PC-3 (cell line): ENCODE data around the gene METTL9. TPM values are rescaled to one million over a fixed set of nuclear protein-coding genes. Genes with fewer than 3 reads are reported as not detected.
"Not testable (repeated sequence)": the region's sequence is repeated elsewhere in the genome, so short reads cannot be mapped to it uniquely, and the experiment has no call there.

ENCODE experiments used
- ATAC-seq: fragments of 200-7000 bp; cut with Tn5 transposase; 2 replicates; pipeline ENCODE4 v1.9.1; 2020; ENCODE audit warnings: mild to moderate bottlenecking, moderate library complexity
- BruUV-seq: library from RNA; stranded (reverse); fragments of 400-500 nt; replicated peaks from 2 replicates; lab custom pipeline; 2021; lab: Mats Ljungman, UMichigan
- CTCF ChIA-PET: fragments of 300-600 bp; sonication (Branson Sonifier 250); formaldehyde crosslinking; loops from one replicate; lab custom pipeline; 2022; ENCODE audit warnings: antibody characterized with exemption; lab: Charles Lee
- POLR2A ChIA-PET: fragments of 300-600 bp; sonication (Branson Sonifier 250); formaldehyde crosslinking; loops from one replicate; lab custom pipeline; 2022; ENCODE audit warnings: antibody characterized with exemption; ENCODE audit not compliant: unreplicated experiment; lab: Charles Lee
- DNase-seq: peaks from one replicate; pipeline ENCODE4 v3.0.0-alpha.2; 2015
- H2AFZ ChIP-seq: fragments of 300-600 bp; sonication (generic); 2 replicates; pipeline ENCODE4 v1.6.0; 2016; ENCODE audit warnings: antibody characterized with exemption, low read length
- H3F3A ChIP-seq: fragments of 300-600 bp; sonication (generic); one replicate; pipeline ENCODE4 v1.6.0; 2017; ENCODE audit warnings: antibody characterized with exemption, low read length, control low read depth, mild to moderate bottlenecking; ENCODE audit not compliant: unreplicated experiment
- H3K27ac ChIP-seq: fragments of 300-600 bp; sonication (generic); 2 replicates; pipeline ENCODE4 v1.5.1; 2016; ENCODE audit warnings: mild to moderate bottlenecking, low read length
- H3K27me3 ChIP-seq: fragments of 300-600 bp; sonication (generic); 2 replicates; pipeline ENCODE4 v1.6.1; 2016; ENCODE audit warnings: low read length, mixed read lengths
- H3K36me3 ChIP-seq: fragments of 300-600 bp; sonication (generic); 2 replicates; pipeline ENCODE4 v1.6.1; 2016; ENCODE audit warnings: low read depth, mixed run types, low read length, mixed read lengths
- H3K4me1 ChIP-seq: fragments of 300-600 bp; sonication (generic); 2 replicates; pipeline ENCODE4 v1.5.1; 2016; ENCODE audit warnings: low read length; ENCODE audit not compliant: insufficient read depth
- H3K4me2 ChIP-seq: fragments of 300-600 bp; sonication (generic); 2 replicates; pipeline ENCODE4 v1.6.0; 2016; ENCODE audit warnings: low read length
- H3K4me3 ChIP-seq: fragments of 300-600 bp; sonication (generic); 2 replicates; pipeline ENCODE4 v1.5.1; 2016; ENCODE audit warnings: mild to moderate bottlenecking, low read length, mixed read lengths
- H3K79me2 ChIP-seq: fragments of 300-600 bp; sonication (generic); 2 replicates; pipeline ENCODE4 v1.6.1; 2017; ENCODE audit warnings: low read length, mixed read lengths
- H3K9ac ChIP-seq: fragments of 300-600 bp; sonication (generic); 2 replicates; pipeline ENCODE4 v1.6.0; 2016; ENCODE audit warnings: mild to moderate bottlenecking, low read length
- H3K9me2 ChIP-seq: fragments of 300-600 bp; sonication (generic); replicated peaks from 2 replicates; pipeline ENCODE4 v1.6.1; 2016; ENCODE audit warnings: mixed run types, low read length, mixed read lengths
- H3K9me3 ChIP-seq: fragments of 300-600 bp; sonication (generic); 2 replicates; pipeline ENCODE4 v1.6.1; 2016; ENCODE audit warnings: low read length, mixed read lengths
- H4K20me1 ChIP-seq: fragments of 300-600 bp; sonication (generic); 2 replicates; pipeline ENCODE4 v1.6.1; 2016; ENCODE audit warnings: low read length, mixed read lengths
- EZH2 ChIP-seq: fragments of 300-600 bp; sonication (generic); IDR thresholded peaks from one replicate; pipeline ENCODE4 v1.6.1; 2017; ENCODE audit warnings: antibody characterized with exemption, mild to moderate bottlenecking, low read length; ENCODE audit not compliant: unreplicated experiment
- EZH2phosphoT487 ChIP-seq: fragments of 300-600 bp; sonication (generic); IDR thresholded peaks from 2 replicates; pipeline ENCODE4 v1.6.1; 2018; ENCODE audit warnings: mild to moderate bottlenecking, antibody characterized with exemption, low read length, borderline replicate concordance
- intact Hi-C: fragments of 100-400 bp; cut with micrococcal nuclease; formaldehyde crosslinking; loops from 2 replicates; pipeline ENCODE4 v1.9.0; 2023
- total RNA-seq: library from RNA; depleted of rRNA; stranded (reverse); fragments of >200 nt; gene quantifications from 2 replicates; pipeline ENCODE4 v1.2.3, GENCODE V29; 2014
- TF ChIP-seq, protein P1 (sequence below): fragments of 300-600 bp; sonication (generic); conservative IDR thresholded peaks from 2 replicates; pipeline ENCODE4 v1.5.1; 2017; ENCODE audit warnings: antibody characterized with exemption, low read depth, mild to moderate bottlenecking, low read length

Gene METTL9
- total RNA-seq, 1 experiment from 2014 or later, result 133 TPM

DNA sequence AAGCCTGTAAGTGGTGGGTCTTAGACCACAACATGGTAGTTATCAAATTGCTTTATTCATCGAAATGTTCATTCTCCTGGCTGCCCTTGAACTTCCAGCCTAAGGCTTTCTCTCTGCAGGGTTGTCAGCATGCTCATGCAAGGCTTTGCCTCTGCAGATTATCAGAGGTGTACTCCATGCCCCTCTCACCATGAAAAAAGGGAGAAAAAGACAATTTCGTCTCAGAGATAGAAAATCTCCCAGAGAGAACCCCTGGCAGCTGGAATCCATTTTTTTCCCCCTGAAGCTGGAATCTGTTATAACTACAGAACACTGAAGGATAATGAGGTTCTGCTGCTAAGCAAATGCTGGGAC lies 33.9 kb upstream of the METTL9 start:
- BruUV-seq, result no TSS peak
- Histone ChIP-seq H4K20me1 (no peaks in the 10 kb centered on the region), H3K4me1 (no peaks in the 10 kb centered on the region), H3K36me3 (no peaks in the 10 kb centered on the region), H2AFZ (no peak overlapping the region), H3K9ac (no peak overlapping the region), H3F3A (no peaks in the 10 kb centered on the region), H3K4me2 (no peak overlapping the region), H3K9me3 (no peaks in the 10 kb centered on the region), H3K79me2 (no peaks in the 10 kb centered on the region), H3K4me3 (no peak overlapping the region), H3K9me2 (no peaks in the 10 kb centered on the region), H3K27ac (no peak overlapping the region), H3K27me3 (no peaks in the 10 kb centered on the region)
- TF ChIP-seq, protein P1, sequence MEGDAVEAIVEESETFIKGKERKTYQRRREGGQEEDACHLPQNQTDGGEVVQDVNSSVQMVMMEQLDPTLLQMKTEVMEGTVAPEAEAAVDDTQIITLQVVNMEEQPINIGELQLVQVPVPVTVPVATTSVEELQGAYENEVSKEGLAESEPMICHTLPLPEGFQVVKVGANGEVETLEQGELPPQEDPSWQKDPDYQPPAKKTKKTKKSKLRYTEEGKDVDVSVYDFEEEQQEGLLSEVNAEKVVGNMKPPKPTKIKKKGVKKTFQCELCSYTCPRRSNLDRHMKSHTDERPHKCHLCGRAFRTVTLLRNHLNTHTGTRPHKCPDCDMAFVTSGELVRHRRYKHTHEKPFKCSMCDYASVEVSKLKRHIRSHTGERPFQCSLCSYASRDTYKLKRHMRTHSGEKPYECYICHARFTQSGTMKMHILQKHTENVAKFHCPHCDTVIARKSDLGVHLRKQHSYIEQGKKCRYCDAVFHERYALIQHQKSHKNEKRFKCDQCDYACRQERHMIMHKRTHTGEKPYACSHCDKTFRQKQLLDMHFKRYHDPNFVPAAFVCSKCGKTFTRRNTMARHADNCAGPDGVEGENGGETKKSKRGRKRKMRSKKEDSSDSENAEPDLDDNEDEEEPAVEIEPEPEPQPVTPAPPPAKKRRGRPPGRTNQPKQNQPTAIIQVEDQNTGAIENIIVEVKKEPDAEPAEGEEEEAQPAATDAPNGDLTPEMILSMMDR, result no peak
- TF ChIP-seq EZH2 (no peak), EZH2phosphoT487 (no peak)
- POLR2A ChIA-PET, result no interaction called here
- DNase-seq (no peak), ATAC-seq (no peak)
- CTCF ChIA-PET, result no interaction called here
- intact Hi-C loops, result no loop called here

DNA sequence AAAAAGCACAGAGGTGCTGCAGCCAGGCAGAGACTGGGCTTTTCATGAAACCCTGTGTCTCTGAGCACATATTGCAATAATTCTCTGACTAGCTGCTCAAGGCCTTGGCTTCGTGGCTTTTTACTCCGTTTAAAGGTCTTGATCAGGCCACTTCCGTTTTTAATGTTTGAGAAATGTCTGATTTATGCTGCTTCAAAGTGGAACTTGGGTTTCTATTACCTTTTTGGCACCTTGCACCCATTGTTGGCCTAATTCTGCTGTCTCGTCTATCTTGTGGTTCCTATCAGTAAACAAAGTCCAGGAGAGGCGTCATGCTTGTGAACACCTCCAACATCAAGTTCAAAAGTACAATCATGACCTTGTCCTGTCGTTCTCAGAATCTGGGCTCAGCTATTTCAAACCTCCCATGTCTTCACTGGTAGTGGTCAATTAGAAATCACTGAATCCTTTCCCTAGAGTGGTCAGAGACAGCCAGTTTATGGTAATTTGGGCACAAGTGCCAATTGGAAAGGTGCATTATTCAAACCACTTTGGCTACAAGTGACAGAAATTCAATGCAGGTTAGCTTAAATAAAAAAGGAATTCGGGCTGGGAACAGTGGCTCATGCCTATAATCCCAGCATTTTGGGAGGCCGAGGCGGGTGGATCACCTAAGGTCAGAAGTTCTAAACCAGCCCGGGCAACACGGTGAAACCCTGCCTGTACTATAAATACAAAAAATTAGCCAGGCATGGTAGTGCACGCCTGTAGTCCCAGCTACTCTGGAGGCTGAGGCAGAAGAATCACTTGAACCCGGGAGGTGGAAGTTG lies 33.3 kb upstream of the METTL9 start:
- Histone ChIP-seq H3K4me2 (no peak overlapping the region), H3K9ac (no peak overlapping the region), H3K36me3 (no peaks in the 10 kb centered on the region), H3F3A (no peaks in the 10 kb centered on the region), H3K9me3 (no peaks in the 10 kb centered on the region), H3K79me2 (no peaks in the 10 kb centered on the region), H3K4me3 (no peak overlapping the region), H2AFZ (no peak overlapping the region), H4K20me1 (no peaks in the 10 kb centered on the region), H3K4me1 (no peaks in the 10 kb centered on the region), H3K27me3 (no peaks in the 10 kb centered on the region), H3K27ac (no peak overlapping the region), H3K9me2 (no peaks in the 10 kb centered on the region)
- CTCF ChIA-PET, result no interaction called here
- DNase-seq (no peak), ATAC-seq (no peak)
- intact Hi-C loops, result no loop called here
- POLR2A ChIA-PET, result no interaction called here
- no TSS peak for BruUV-seq
- TF ChIP-seq, protein P1, result no peak
- TF ChIP-seq EZH2phosphoT487 (no peak), EZH2 (no peak)

DNA sequence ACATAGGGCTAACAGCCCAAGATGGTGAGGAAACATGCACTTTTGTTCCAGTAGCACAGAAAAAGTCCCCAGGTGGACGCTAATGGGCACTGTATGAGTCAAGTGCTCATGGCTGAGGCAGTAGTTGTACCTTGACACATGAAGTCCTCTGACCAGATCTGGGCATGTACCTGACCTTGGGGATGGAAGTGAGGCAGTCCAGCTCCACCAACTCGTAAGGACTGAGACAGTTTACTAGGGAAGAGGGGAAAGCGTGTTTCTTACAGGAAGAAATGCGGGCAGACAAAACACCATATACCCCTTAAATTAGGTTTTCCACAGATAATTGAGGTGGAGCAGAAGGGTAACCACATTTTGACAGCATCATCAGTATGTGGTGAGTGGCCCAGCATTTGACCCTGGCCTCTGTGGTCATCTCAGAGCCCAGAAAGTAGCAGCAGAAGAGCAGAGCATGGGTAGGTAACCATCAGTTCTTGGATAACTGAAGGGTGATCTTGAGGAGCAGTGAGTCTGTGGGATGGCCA lies 32.4 kb upstream of the METTL9 start:
- no peaks in the 10 kb centered on the region for H3K9me3 ChIP-seq
- no peak overlapping the region for H3K4me2 ChIP-seq
- H3K4me1 ChIP-seq, result no peaks in the 10 kb centered on the region
- no peaks in the 10 kb centered on the region for H3F3A ChIP-seq
- no peaks in the 10 kb centered on the region for H3K36me3 ChIP-seq
- no peak for DNase-seq
- TF ChIP-seq EZH2phosphoT487 (no peak), EZH2 (no peak)
- TF ChIP-seq, protein P1, result no peak
- no peak overlapping the region for H3K27ac ChIP-seq
- no peaks in the 10 kb centered on the region for H3K9me2 ChIP-seq
- CTCF ChIA-PET, result no interaction called here
- H4K20me1 ChIP-seq, result no peaks in the 10 kb centered on the region
- H3K79me2 ChIP-seq, result no peaks in the 10 kb centered on the region
- H2AFZ ChIP-seq, result no peak overlapping the region
- no peak overlapping the region for H3K9ac ChIP-seq
- H3K27me3 ChIP-seq, result no peaks in the 10 kb centered on the region
- ATAC-seq, result no peak
- no peak overlapping the region for H3K4me3 ChIP-seq
- intact Hi-C loops, result no loop called here
- POLR2A ChIA-PET, result no interaction called here
- no TSS peak for BruUV-seq

DNA sequence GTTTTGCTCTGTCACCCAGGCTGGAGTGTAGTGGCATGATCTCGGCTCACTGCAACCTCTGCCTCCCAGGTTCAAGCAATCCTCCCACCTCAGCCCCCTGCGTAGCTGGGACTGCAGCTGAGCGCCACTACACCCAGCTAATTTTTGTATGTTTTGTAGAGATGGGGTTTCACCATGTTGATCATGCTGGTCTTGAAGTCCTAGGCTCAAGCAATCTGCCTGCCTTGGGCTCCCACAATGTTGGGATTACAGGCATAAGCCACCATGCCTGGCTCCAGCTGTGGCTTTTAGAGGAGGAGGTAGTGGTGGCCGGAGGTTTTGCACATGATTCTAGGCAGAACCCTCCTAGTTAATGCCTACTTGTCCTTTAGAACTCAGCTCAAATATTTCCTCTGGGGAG lies 31.9 kb upstream of the METTL9 start:
- BruUV-seq, H3K9ac ChIP-seq, H3K27ac ChIP-seq, H3K9me2 ChIP-seq, H3K27me3 ChIP-seq, H3F3A ChIP-seq, H4K20me1 ChIP-seq, DNase-seq, H3K9me3 ChIP-seq, H3K4me3 ChIP-seq, H3K36me3 ChIP-seq, H3K4me1 ChIP-seq, POLR2A ChIA-PET, CTCF ChIA-PET, H2AFZ ChIP-seq, H3K79me2 ChIP-seq, H3K4me2 ChIP-seq, intact Hi-C loops, ATAC-seq: not testable (repeated sequence)
